ENCODE measurements around the gene GJB6.

GJB6 gene

DNA sequence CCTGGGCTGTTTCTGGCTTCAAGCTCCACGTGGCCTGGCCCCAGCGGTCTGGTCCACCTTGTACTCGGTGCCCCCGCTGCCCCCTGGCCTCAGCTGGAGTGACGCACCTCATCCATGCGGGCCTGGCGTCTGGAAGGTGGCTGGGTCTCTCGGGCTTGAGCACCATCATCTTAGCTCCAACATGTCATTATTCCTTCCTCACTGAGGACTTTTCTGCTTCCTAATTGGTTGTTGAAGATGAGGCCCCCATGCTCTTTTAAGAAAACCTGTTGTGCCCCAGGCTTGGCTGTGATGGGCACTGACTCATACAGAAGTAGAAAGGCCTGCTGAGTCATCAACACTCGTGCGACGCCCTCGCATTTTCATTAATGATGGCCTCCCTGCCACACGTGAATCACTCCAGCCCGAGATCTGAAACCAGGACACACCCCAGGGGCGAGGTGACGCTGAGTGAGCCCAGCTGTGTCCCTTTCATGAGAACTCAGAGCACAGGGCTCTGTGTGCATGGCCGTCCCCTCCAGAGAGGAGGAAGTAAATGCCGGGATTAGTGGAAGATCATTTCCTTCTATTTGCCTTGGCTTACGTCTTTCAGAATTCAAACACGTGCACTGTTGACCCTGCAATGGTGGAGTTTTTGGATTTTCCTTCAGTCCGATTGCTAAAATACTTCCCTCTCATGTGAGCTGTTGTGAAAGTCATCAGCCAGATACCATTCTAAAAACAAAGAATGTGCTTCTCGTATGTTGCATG, 57.3 kb downstream of the GJB6 start (continued):
- TF ChIP-seq ZNF473 (tag by site-specific recombination; IDR thresholded peaks at IDR 0.05), result no peak
- no peak for TF ChIP-seq ZNF76 (tag by site-specific recombination; IDR thresholded peaks at IDR 0.05; ENCODE audit: borderline replicate concordance, low read depth)
- TF ChIP-seq, protein P1, sequence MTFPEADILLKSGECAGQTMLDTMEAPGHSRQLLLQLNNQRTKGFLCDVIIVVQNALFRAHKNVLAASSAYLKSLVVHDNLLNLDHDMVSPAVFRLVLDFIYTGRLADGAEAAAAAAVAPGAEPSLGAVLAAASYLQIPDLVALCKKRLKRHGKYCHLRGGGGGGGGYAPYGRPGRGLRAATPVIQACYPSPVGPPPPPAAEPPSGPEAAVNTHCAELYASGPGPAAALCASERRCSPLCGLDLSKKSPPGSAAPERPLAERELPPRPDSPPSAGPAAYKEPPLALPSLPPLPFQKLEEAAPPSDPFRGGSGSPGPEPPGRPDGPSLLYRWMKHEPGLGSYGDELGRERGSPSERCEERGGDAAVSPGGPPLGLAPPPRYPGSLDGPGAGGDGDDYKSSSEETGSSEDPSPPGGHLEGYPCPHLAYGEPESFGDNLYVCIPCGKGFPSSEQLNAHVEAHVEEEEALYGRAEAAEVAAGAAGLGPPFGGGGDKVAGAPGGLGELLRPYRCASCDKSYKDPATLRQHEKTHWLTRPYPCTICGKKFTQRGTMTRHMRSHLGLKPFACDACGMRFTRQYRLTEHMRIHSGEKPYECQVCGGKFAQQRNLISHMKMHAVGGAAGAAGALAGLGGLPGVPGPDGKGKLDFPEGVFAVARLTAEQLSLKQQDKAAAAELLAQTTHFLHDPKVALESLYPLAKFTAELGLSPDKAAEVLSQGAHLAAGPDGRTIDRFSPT (tag by site-specific recombination; IDR thresholded peaks at IDR 0.05), result peak; percentile 78; the same call in 1 of the 2 replicates
- no peak for TF ChIP-seq ZNF560 (tag by site-specific recombination; IDR thresholded peaks at IDR 0.05; ENCODE audit: borderline replicate concordance)
- peak; percentile 74 for TF ChIP-seq GLIS1 (tag by site-specific recombination; IDR thresholded peaks at IDR 0.05)
- peak; percentile 91; the same call in 1 of the 2 replicates for TF ChIP-seq ZFP69B (tag by site-specific recombination; IDR thresholded peaks at IDR 0.05)
- no peak for TF ChIP-seq ZNF202 (tag by site-specific recombination; IDR thresholded peaks at IDR 0.05; ENCODE audit: borderline replicate concordance)
- TF ChIP-seq, protein P2, sequence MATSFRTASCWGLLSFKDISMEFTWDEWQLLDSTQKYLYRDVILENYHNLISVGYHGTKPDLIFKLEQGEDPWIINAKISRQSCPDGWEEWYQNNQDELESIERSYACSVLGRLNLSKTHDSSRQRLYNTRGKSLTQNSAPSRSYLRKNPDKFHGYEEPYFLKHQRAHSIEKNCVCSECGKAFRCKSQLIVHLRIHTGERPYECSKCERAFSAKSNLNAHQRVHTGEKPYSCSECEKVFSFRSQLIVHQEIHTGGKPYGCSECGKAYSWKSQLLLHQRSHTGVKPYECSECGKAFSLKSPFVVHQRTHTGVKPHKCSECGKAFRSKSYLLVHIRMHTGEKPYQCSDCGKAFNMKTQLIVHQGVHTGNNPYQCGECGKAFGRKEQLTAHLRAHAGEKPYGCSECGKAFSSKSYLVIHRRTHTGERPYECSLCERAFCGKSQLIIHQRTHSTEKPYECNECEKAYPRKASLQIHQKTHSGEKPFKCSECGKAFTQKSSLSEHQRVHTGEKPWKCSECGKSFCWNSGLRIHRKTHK (tag by site-specific recombination; IDR thresholded peaks at IDR 0.05), result no peak
- TF ChIP-seq ZBTB48 (tag by site-specific recombination; IDR thresholded peaks at IDR 0.05), result no peak
- no peak for TF ChIP-seq ZFP41 (tag by site-specific recombination; IDR thresholded peaks at IDR 0.05; ENCODE audit: borderline replicate concordance)
- no peak for TF ChIP-seq ZNF37A (tag by site-specific recombination; IDR thresholded peaks at IDR 0.05)
- 0 out of 2 replicates have a peak, but pooled peaks have one; percentile 31 for TF ChIP-seq KLF7 (tag by site-specific recombination; IDR thresholded peaks at IDR 0.05; ENCODE audit: borderline replicate concordance)
- TF ChIP-seq PATZ1 (tag by site-specific recombination; IDR thresholded peaks at IDR 0.05), result peak; percentile 90
- TF ChIP-seq ELK4 (IDR thresholded peaks at IDR 0.05; ENCODE audit: borderline replicate concordance, low read depth, low read length), result no peak
- TF ChIP-seq ZBTB6 (tag by site-specific recombination; IDR thresholded peaks at IDR 0.05), result no peak
- TF ChIP-seq ZNF335 (tag by site-specific recombination; conservative IDR thresholded peaks at IDR 0.05), result peak; percentile 49; the same call in 1 of the 2 replicates
- peak; percentile 74 for TF ChIP-seq FEZF1 (tag by site-specific recombination; IDR thresholded peaks at IDR 0.05)
- TF ChIP-seq KLF16 (tag by site-specific recombination; IDR thresholded peaks at IDR 0.05), result peak; percentile 31; the same call in 1 of the 2 replicates
- TF ChIP-seq WT1 (tag by site-specific recombination; IDR thresholded peaks at IDR 0.05), result peak; percentile 76
- no peak for TF ChIP-seq ZSCAN5A (tag by site-specific recombination; IDR thresholded peaks at IDR 0.05)
- TF ChIP-seq ZIC2 (tag by site-specific recombination; IDR thresholded peaks at IDR 0.05), result peak; percentile 79
- TF ChIP-seq, protein P3, sequence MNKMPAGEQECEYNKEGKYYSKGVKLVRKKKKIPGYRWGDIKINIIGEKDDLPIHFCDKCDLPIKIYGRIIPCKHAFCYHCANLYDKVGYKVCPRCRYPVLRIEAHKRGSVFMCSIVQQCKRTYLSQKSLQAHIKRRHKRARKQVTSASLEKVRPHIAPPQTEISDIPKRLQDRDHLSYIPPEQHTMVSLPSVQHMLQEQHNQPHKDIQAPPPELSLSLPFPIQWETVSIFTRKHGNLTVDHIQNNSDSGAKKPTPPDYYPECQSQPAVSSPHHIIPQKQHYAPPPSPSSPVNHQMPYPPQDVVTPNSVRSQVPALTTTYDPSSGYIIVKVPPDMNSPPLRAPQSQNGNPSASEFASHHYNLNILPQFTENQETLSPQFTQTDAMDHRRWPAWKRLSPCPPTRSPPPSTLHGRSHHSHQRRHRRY (tag by site-specific recombination; IDR thresholded peaks at IDR 0.05), result no peak
- no peak for TF ChIP-seq ZNF292 (tag by site-specific recombination; IDR thresholded peaks at IDR 0.05; ENCODE audit: borderline replicate concordance, low read depth)
- no peak for TF ChIP-seq ZNF530 (tag by site-specific recombination; IDR thresholded peaks at IDR 0.05; ENCODE audit: low read depth)
- peak; percentile 80 for TF ChIP-seq ZXDB (tag by site-specific recombination; IDR thresholded peaks at IDR 0.05)
